Hematopoietic multipotent progenitor cell (in vitro differentiated cells): ENCODE measurements around the gene CATSPER3. TPM values are rescaled to one million over a fixed set of nuclear protein-coding genes. Genes with fewer than 3 reads are reported as not detected.
"Not testable (repeated sequence)": the region's sequence is repeated elsewhere in the genome, so short reads cannot be mapped to it uniquely, and the experiment has no call there.

Experiments used
- DNase-seq, 3 donors: peaks; one replicate each; pipeline ENCODE4 v3.0.0-alpha.2; 2011 to 2015; ENCODE audit warnings: low read depth in 2 of 3, low spot score in 2 of 3
- total RNA-seq: library from RNA; depleted of rRNA; stranded (reverse); fragments of >200 nt; gene quantifications from one replicate; pipeline ENCODE4 v1.2.3, GENCODE V29; 2012

The CATSPER3 gene
- total RNA-seq, 1 donor: 0.27 TPM

GRCh38 chr5:134969166-134969565 is 1.5 kb downstream of the CATSPER3 start:
- DNase-seq: no peak

GRCh38 chr5:134975078-134975715 is 7.5 kb downstream of the CATSPER3 start:
- no peak for DNase-seq

GRCh38 chr5:134975843-134976242 is 8.1 kb downstream of the CATSPER3 start:
- DNase-seq: no peak

- DNase-seq: no peak
Observed at GRCh38 chr5:134976841-134977240, 9.1 kb downstream of the CATSPER3 start.

GRCh38 chr5:134979416-134979815 is 11.7 kb downstream of the CATSPER3 start:
- no peak for DNase-seq

- DNase-seq: peak in 1 of 3 donors; percentile 4
Observed at GRCh38 chr5:134982230-134982629, 14.5 kb downstream of the CATSPER3 start.

- DNase-seq: no peak
Observed at GRCh38 chr5:134989266-134989830, 21.6 kb downstream of the CATSPER3 start.

GRCh38 chr5:134990183-134990582 is 22.5 kb downstream of the CATSPER3 start:
- DNase-seq: not testable (repeated sequence)

- DNase-seq: no peak
Observed at GRCh38 chr5:134992148-134992547, 24.4 kb downstream of the CATSPER3 start.

GRCh38 chr5:134993161-134993560 is 25.5 kb downstream of the CATSPER3 start:
- DNase-seq: no peak

GRCh38 chr5:134994560-134995156 is 27.0 kb downstream of the CATSPER3 start:
- peak in 2 of 3 donors; percentile 10 to 40 for DNase-seq

- DNase-seq: no peak
Observed at GRCh38 chr5:134995850-134996402, 28.2 kb downstream of the CATSPER3 start.

GRCh38 chr5:134997015-134997414 is 29.3 kb downstream of the CATSPER3 start:
- DNase-seq: no peak

- not testable (repeated sequence) for DNase-seq
Observed at GRCh38 chr5:134998068-134998467, 30.4 kb downstream of the CATSPER3 start.

GRCh38 chr5:135004376-135004775 is 36.7 kb downstream of the CATSPER3 start:
- DNase-seq: no peak

GRCh38 chr5:135005076-135005475 is 37.4 kb downstream of the CATSPER3 start:
- DNase-seq: no peak

GRCh38 chr5:135007305-135007704 is 39.6 kb downstream of the CATSPER3 start:
- DNase-seq: no peak

- DNase-seq: no peak
Observed at GRCh38 chr5:135007749-135008363, 40.1 kb downstream of the CATSPER3 start.

GRCh38 chr5:135008556-135008955 is 40.8 kb downstream of the CATSPER3 start:
- no peak for DNase-seq

- DNase-seq: no peak
Observed at GRCh38 chr5:135008981-135009735, 41.5 kb downstream of the CATSPER3 start.
